A673 (cell line): ENCODE results near the gene ASCL2.

ENCODE experiments used
- EZH2 ChIP-seq: fragments of 200-600 bp; sonication (generic); IDR thresholded peaks from 2 replicates; pipeline ENCODE4 v1.6.1; 2017; ENCODE audit warnings: borderline replicate concordance, low read depth, mild to moderate bottlenecking, mixed read lengths, antibody characterized with exemption, low read length; ENCODE audit not compliant: poor library complexity, severe bottlenecking
- TF ChIP-seq, protein P1 (sequence below): fragments of 300-800, 200-600 bp; sonication (generic); conservative IDR thresholded peaks from 2 replicates; pipeline ENCODE4 v1.5.1; 2017; ENCODE audit warnings: low read depth, mild to moderate bottlenecking, antibody characterized with exemption, low read length, moderate library complexity, mixed read lengths

DNA sequence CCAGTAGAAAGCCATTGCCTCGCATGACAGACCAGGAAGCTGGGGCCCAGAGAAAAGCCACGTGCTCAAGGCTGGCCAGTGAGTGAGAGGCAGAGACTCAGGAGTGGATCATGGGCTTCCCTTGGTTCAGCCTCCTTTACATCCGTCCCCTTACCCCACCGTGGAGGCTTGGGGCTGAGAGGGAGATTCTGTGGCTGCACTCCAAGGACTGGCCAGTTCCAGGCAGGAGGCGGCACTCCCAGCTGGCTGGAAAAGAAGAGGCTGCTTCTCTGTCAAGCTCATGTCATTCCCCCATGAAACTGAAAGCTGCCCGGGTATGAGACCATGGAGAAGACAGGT is 6.6 kb upstream of the ASCL2 start:
- TF ChIP-seq, protein P1, sequence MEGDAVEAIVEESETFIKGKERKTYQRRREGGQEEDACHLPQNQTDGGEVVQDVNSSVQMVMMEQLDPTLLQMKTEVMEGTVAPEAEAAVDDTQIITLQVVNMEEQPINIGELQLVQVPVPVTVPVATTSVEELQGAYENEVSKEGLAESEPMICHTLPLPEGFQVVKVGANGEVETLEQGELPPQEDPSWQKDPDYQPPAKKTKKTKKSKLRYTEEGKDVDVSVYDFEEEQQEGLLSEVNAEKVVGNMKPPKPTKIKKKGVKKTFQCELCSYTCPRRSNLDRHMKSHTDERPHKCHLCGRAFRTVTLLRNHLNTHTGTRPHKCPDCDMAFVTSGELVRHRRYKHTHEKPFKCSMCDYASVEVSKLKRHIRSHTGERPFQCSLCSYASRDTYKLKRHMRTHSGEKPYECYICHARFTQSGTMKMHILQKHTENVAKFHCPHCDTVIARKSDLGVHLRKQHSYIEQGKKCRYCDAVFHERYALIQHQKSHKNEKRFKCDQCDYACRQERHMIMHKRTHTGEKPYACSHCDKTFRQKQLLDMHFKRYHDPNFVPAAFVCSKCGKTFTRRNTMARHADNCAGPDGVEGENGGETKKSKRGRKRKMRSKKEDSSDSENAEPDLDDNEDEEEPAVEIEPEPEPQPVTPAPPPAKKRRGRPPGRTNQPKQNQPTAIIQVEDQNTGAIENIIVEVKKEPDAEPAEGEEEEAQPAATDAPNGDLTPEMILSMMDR: no peak
- TF ChIP-seq EZH2: no peak
